GM12878 (cell line): Measurements from ENCODE around the gene PLXNA4. TPM values are rescaled to one million over a fixed set of nuclear protein-coding genes. Genes with fewer than 3 reads are reported as not detected.

Experiments used
- ATAC-seq: fragments of 200-7000 bp; cut with Tn5 transposase; 3 replicates; pipeline ENCODE4 v1.9.1; 2020; ENCODE audit warnings: mild to moderate bottlenecking, moderate library complexity
- BruUV-seq: library from RNA; stranded (reverse); fragments of 400-500 nt; replicated peaks from 2 replicates; lab custom pipeline; 2021; lab: Mats Ljungman, UMichigan
- CTCF ChIA-PET: fragments of 300-600 bp; sonication (Branson Sonifier 250); formaldehyde crosslinking; extraction: SDS; loops from one replicate; lab custom pipeline; 2021; ENCODE audit warnings: inconsistent platforms; lab: Yijun Ruan, JAX
- POLR2A ChIA-PET: fragments of 350-600 bp; formaldehyde crosslinking; extraction: SDS; loops from one replicate; lab custom pipeline; 2021; ENCODE audit warnings: inconsistent platforms; lab: Charles Lee
- RAD21 ChIA-PET: fragments of 300-600 bp; sonication (Branson Sonifier 250); formaldehyde crosslinking; loops from one replicate; lab custom pipeline; 2023; ENCODE audit warnings: antibody characterized with exemption; ENCODE audit not compliant: unreplicated experiment; lab: Charles Lee
- SMC1A ChIA-PET: fragments of 300-600 bp; sonication (Branson Sonifier 250); formaldehyde crosslinking; loops from one replicate; lab custom pipeline; 2023; ENCODE audit not compliant: unreplicated experiment, uncharacterized antibody; lab: Charles Lee
- DNase-seq: peaks from one replicate; pipeline ENCODE4 v3.0.0-alpha.2; 2011; ENCODE audit warnings: low read depth, low spot score
- FAIRE-seq: peaks from 3 replicates; lab custom pipeline; 2011; peaks lifted over from hg19 to GRCh38; lab: Jason Lieb, UNC
- H2AFZ ChIP-seq: 2 replicates; pipeline ENCODE4 v1.6.0; 2011; ENCODE audit warnings: low read depth, low read length, control low read depth; ENCODE audit not compliant: control insufficient read depth
- H3K27ac ChIP-seq: 2 replicates; pipeline ENCODE4 v1.5.1; 2011; ENCODE audit warnings: control low read depth; ENCODE audit not compliant: control insufficient read depth, insufficient read depth
- H3K27me3 ChIP-seq, 2 experiments: replicated peaks in 1 of 2; 2 replicates each; pipeline versions ENCODE4 v1.6.0 to v1.6.1; 2011; ENCODE audit warnings: low read length in 1 of 2; ENCODE audit not compliant: control insufficient read depth in 2 of 2, insufficient read depth in 2 of 2
- H3K36me3 ChIP-seq, 2 experiments: 2 replicates each; pipeline ENCODE4 v1.5.1; 2011; ENCODE audit warnings: low read length in 1 of 2; ENCODE audit not compliant: control insufficient read depth in 2 of 2, insufficient read depth in 2 of 2
- H3K4me1 ChIP-seq: 2 replicates; pipeline ENCODE4 v1.6.1; 2011; ENCODE audit warnings: mild to moderate bottlenecking, low read length, moderate library complexity, mixed read lengths; ENCODE audit not compliant: control insufficient read depth, insufficient read depth
- H3K4me2 ChIP-seq: 2 replicates; pipeline ENCODE4 v1.6.0; 2011; ENCODE audit warnings: control low read depth; ENCODE audit not compliant: control insufficient read depth, insufficient read depth
- H3K4me3 ChIP-seq: fragments of 200-600 bp; sonication (generic); 2 replicates; pipeline ENCODE4 v1.5.1; 2016
- H3K79me2 ChIP-seq: 2 replicates; pipeline ENCODE4 v1.6.0; 2011; ENCODE audit warnings: low read length; ENCODE audit not compliant: control insufficient read depth, insufficient read depth
- H3K9ac ChIP-seq: 2 replicates; pipeline ENCODE4 v1.8.0; 2011; ENCODE audit warnings: low read length, control low read depth, mixed read lengths; ENCODE audit not compliant: control insufficient read depth, insufficient read depth
- H3K9me3 ChIP-seq: replicated peaks from 3 replicates; pipeline ENCODE4 v1.5.1; 2011; ENCODE audit warnings: mild to moderate bottlenecking, low read length; ENCODE audit not compliant: control insufficient read depth, insufficient read depth
- H4K20me1 ChIP-seq: 2 replicates; pipeline ENCODE4 v1.6.0; 2011; ENCODE audit not compliant: control insufficient read depth, insufficient read depth
- BCL3 ChIP-seq: IDR thresholded peaks from 2 replicates; pipeline ENCODE4 v1.6.1; 2011; ENCODE audit warnings: borderline replicate concordance, low read depth, mild to moderate bottlenecking, moderate library complexity, low read length; ENCODE audit not compliant: insufficient read depth, poor library complexity, severe bottlenecking
- E2F8 ChIP-seq: fragments of 450-650 bp; IDR thresholded peaks from 2 replicates; pipeline ENCODE4 v1.6.1; 2018; ENCODE audit warnings: mild to moderate bottlenecking, low read depth, moderate library complexity; ENCODE audit not compliant: partially characterized antibody
- GABPA ChIP-seq: IDR thresholded peaks from 2 replicates; pipeline ENCODE4 v1.6.1; 2014; ENCODE audit warnings: antibody characterized with exemption, low read depth, mild to moderate bottlenecking, inconsistent platforms
- GATAD2B ChIP-seq: fragments of 450-650 bp; conservative IDR thresholded peaks from 2 replicates; pipeline ENCODE4 v1.6.1; 2017; ENCODE audit warnings: low read depth, mild to moderate bottlenecking, moderate library complexity
- in situ Hi-C: fragments of 300-500 bp; cut with MboI; formaldehyde crosslinking; loops from 9 replicates; pipeline ENCODE4 v1.14.3; 2018; ENCODE audit warnings: mixed read lengths
- intact Hi-C: fragments of 100-400 bp; cut with micrococcal nuclease; formaldehyde crosslinking; loops from one replicate; pipeline ENCODE4 v1.14.2; 2022; ENCODE audit not compliant: unreplicated experiment
- polyA plus RNA-seq, 11 experiments: library from polyadenylated mRNA; depleted of rRNA in 4 of 11; unstranded in 6 of 11; stranded (reverse) in 5 of 11; fragments of >200 nt; fragmentation: Nextera tagmentation in 4 of 11; fragmentation: Illumina TruSeq in 1 of 11; extraction: Ambion mirVana in 4 of 11; extraction: Trizol in 1 of 11; gene quantifications; 1 replicate in 1 of 11; 2 replicates in 10 of 11; pipeline versions ENCODE4 v1.2.1 to v1.2.3, GENCODE V29; 2011 to 2016; ENCODE audit warnings: inconsistent platforms in 2 of 11, missing spikeins in 2 of 11, low read depth in 1 of 11
- total RNA-seq, 4 experiments: library from RNA; depleted of rRNA in 3 of 4; stranded (reverse); fragments of >200 nt in 3 of 4; fragmentation: Illumina TruSeq in 1 of 4; extraction: Trizol in 1 of 4; gene quantifications; 2 replicates each; pipeline versions ENCODE4 v1.2.1 to v1.2.3, GENCODE V29; 2013 to 2021

PLXNA4 gene
- total and polyA plus RNA-seq, 10 of the 15 experiments (the other 5 are each of a cell fraction or from before 2014, with no cell fraction given), result 0.03 TPM; not detected in 9

DNA sequence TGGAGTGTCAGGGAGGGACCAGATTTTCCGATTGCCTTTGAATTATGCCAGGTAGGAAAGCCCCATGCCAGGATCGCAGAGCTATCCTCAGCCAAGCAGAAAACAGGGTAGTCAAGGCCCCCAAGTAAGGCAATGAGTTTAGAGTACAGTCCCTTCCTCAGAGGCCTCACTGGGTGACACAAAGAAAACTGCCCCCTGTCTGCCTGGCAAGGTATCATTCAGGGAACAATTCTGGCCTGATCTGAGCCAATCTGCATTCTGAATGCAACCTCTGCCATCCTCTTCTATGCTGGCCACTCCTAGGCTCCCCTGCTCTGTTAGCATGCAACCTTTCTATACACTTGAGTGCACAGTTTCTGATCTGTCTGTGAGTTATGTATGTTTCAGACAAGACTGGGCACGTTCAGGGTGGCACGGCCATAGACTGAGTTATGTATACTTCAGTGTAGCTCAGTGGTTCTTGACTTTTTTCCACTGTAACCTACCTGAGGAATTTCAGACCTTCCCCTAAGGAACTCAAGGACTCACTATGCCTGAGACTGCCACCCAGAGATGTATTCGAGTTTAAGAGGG is 336.8 kb downstream of the PLXNA4 start (continued):
- no peak for TF ChIP-seq E2F8

DNA sequence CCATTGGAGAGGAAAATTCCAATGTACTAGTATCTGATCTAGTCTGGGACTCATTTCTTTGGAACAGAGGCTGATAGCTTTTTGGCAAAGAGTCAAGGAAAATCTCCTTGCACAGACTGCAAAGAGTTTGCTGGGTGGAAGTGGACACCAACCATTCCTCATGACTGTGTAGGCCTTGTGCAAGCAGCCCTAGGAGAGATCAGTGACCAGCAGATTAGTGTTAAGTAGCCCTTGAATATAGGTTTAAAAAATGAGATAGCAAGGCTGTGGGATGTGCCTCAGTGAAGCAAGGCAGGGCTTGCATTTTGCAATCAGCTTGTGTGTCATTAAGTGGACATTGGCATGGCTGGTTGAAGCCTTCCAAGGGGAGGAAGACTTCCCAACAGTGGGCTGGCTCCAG is 341.6 kb downstream of the PLXNA4 start:
- FAIRE-seq, result no peak
- SMC1A ChIA-PET, result no interaction called here

More for the DNA sequence above, 341.6 kb downstream of the PLXNA4 start:
- H3K79me2 ChIP-seq, result no peaks in the 10 kb centered on the region
- no peaks in the 10 kb centered on the region for H3K4me1 ChIP-seq
- in situ Hi-C loops, result no loop called here
- H3K9me3 ChIP-seq, result no peaks in the 10 kb centered on the region
- no peaks in the 10 kb centered on the region for H3K36me3 ChIP-seq
- H3K4me2 ChIP-seq, result no peak overlapping the region
- no peak overlapping the region for H2AFZ ChIP-seq
- POLR2A ChIA-PET, result no interaction called here
- intact Hi-C loops, result no loop called here
- DNase-seq (no peak), ATAC-seq (no peak)
- no peak overlapping the region for H3K4me3 ChIP-seq
- H3K27ac ChIP-seq, result no peak overlapping the region
- no peak overlapping the region for H3K9ac ChIP-seq
- BruUV-seq, result no TSS peak
- H4K20me1 ChIP-seq, result no peaks in the 10 kb centered on the region
- CTCF ChIA-PET, result no interaction called here
- RAD21 ChIA-PET, result no interaction called here
- no peaks in the 10 kb centered on the region; a peak in 2 of 4 replicates for H3K27me3 ChIP-seq
- TF ChIP-seq GABPA, result no peak
- no peak for TF ChIP-seq GATAD2B
- no peak for TF ChIP-seq BCL3
